ENCODE measurements around the gene MYL6.
"Not testable (repeated sequence)": the region's sequence is repeated elsewhere in the genome, so short reads cannot be mapped to it uniquely, and the experiment has no call there.

The MYL6 gene

DNA sequence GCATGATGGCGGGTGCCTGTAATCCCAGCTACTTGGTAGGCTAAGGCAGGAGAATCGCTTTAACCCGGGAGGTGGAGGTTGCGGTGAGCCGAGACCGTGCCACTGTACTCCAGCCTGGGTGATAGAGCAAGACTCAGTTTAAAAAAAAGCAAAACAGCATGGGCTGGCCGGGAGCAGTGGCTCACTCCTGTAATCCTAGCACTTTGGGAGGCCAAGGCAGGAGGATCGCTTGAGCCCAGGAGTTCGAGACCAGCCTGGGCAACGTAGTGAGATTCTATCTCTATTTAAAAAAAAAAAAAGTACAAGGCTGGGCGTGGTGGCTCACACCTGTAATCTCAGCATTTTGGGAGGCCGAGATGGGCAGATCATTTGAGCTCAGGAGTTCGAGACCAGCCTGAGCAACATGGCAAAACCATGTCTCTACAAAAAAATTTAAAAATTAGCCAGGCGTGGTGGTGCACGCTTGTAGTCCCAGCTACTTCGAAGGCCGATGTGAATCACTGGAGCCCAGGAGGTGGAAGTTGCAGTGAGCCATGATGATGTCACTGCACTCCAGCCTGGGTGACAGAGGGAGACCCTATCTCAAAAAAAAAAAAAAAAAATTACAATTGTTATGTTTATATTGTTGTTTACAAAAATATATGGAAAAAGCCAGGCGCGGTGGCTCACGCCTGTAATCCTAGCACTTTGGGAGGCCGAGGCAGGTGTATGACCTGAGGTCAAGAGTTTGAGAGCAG lies 1.5 kb upstream of the MYL6 start:
- DNase-seq (ENCODE audit: low spot score), result not testable (repeated sequence)

DNA sequence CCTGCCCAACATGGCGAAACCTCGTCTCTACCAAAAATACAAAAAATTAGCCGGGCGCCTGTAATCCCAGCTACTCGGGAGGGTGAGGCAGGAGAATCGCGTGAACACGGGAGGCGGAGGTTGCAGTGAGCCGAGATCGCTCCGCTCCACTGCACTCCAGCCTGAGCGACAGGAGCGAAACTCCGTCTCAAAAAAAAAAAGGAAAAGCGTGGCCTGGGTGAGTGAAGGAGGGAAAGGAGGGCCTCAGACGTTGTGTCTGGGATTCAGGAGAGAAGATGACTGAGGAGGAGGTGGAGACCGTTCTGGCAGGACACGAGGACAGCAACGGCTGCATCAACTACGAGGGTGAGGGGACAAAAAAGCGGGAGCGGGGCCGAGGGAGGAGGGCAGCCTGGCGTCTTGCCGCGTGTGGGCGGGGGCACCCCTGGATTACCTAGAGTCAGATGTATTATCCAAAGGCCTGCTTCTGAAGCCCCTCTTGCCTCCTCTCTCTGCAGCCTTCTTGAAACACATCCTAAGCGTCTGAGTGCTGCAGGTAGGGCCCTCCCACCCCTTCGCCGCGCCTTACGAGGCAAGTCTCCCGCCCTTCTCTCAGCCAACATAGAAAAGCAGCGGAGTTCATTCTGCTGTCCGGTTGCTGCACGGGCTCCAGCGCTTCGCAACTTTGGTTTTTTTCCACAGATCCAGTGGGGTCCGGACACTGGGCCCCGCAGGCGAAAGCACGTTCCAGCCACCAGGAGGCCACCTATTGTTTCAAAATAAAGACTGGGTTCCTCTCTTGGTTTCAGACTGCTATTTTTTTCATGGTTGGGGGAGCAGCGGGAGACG lies 744 bp upstream of the MYL6 start:
- DNase-seq (ENCODE audit: low spot score), result peak; percentile 58

DNA sequence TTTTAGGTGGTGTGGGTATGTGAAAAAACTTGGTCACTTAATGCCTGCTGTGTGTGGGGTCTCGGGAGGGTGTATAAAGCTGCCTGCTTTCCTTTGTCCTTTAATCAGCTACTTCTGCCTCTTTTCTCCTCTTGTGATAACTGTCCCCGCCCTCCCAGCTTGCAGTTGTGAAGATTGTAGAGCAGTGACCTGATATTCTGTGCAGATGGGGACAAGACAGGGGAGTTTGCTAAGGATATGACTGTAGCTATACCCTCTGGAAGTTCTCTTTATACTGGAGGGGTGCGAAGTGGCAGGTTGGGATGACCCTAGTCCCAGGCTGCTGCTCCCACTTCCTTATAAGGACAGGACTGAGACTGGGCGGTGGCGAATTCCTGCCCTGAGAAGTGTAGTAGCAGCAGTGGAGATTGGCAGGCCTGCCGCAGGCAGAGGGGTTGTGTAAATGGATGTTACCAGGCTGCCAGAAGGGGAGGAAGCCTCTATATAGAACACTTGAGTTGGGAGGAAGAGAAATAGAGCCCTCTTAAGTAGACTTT lies 835 bp downstream of the MYL6 start:
- no peak for DNase-seq (ENCODE audit: low spot score)

DNA sequence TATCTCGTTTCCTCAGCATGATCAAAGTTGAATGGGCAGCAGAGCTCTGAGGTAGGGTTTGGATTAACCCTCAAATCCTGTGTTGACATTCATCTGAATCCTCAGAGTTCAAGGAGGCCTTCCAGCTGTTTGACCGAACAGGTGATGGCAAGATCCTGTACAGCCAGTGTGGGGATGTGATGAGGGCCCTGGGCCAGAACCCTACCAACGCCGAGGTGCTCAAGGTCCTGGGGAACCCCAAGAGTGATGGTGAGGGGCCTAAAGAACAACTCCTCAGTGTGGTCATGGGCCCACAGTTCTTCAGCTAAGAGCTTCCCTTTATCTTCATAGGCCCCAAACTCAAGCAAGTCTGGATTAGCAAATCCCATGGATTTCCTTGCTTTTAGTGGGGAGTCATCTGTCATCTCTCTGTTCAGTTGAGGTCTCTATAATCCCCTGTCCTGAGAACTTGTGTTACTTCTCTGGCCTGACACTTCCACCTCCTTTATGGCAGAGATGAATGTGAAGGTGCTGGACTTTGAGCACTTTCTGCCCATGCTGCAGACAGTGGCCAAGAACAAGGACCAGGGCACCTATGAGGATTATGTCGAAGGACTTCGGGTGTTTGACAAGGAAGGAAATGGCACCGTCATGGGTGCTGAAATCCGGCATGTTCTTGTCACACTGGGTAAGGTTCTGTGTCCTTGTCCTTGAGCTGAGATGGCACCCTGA lies 1.5 kb downstream of the MYL6 start:
- DNase-seq (ENCODE audit: low spot score), result no peak

DNA sequence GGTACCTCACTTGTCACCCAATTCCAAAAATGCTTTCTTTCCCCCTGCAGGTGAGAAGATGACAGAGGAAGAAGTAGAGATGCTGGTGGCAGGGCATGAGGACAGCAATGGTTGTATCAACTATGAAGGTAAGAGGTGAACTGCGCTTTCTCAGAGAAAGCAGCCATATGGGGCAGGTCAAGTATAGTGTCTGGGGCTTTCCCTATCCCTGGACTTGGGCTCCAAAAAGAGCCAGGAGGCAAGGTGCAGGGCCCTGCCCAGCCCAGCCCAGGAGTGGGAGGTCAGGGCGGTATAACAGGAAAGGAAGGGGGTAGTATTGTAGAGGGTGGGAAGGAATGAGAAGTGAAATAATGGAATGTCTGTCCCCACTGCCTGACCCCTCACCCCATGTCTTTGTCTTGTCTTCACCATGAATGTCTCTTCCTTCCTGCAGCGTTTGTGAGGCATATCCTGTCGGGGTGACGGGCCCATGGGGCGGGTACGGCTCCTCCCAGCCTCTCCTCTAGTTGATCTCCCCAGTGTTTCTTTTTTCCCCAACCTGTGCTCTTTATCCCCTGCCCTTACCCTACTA lies 2.1 kb downstream of the MYL6 start:
- DNase-seq (ENCODE audit: low spot score), result peak; percentile 68

DNA sequence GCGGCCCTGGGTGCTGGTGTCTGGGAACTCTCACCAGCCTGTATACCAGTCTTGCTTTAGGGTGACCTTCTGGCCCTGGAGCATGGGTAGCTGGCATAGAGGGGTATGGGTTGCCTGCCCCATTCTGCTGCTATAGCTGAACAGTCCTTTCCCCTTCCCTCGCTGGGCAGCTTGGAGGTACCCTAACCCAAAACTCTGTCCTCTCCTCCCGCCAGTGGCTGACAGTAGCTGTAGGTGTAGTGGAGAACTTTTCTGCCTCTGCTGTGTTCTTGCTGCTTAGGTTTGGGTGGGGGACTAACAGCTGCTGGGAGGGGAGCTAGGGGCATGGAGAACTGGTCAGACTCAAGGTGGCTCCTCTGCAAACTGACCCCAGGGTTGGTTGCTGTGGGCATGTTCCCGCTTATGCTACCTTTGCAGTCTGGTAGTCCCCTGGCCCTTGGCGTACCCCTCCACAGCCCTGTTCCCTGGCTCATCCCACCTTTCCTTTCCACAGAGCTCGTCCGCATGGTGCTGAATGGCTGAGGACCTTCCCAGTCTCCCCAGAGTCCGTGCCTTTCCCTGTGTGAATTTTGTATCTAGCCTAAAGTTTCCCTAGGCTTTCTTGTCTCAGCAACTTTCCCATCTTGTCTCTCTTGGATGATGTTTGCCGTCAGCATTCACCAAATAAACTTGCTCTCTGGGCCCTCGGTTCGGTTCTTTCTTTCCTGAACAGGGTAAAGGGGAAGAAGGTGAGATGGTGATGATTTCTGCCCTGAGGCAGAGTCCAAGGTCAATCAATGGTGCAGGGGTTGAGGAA lies 2.9 kb downstream of the MYL6 start:
- no peak for DNase-seq (ENCODE audit: low spot score)

DNA sequence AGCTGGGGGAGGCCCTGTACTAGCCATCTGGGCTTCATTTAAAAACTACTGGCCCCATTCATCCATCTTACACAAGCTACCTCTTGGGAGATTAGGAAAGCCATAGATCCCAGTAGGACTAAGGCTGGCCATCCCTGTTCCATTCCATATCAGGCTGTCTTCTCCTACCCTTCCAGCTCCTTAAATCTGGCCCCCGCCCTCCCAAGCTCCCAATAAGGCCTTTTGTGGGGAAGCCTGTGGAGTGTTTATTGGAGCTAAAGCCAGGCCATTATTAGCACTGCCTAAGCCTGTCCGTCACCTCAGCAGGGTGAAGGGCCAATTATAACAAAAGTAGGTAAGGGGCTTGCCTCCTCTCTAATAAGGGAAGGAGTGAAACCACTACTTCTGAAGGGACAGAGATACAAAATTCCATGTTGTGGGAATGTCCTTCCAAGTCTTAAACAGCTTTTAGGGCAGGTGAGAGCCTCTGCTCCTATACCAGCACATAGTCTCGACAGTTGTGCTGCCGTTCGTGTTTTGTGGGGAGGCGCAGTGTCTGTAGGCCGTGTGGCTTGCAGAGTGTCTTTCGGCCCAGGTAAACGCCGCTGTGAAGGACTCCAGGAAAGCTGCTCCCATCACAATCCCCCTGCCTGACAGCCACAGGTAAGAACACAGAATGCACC lies 3.7 kb downstream of the MYL6 start:
- DNase-seq (ENCODE audit: low spot score), result no peak

DNA sequence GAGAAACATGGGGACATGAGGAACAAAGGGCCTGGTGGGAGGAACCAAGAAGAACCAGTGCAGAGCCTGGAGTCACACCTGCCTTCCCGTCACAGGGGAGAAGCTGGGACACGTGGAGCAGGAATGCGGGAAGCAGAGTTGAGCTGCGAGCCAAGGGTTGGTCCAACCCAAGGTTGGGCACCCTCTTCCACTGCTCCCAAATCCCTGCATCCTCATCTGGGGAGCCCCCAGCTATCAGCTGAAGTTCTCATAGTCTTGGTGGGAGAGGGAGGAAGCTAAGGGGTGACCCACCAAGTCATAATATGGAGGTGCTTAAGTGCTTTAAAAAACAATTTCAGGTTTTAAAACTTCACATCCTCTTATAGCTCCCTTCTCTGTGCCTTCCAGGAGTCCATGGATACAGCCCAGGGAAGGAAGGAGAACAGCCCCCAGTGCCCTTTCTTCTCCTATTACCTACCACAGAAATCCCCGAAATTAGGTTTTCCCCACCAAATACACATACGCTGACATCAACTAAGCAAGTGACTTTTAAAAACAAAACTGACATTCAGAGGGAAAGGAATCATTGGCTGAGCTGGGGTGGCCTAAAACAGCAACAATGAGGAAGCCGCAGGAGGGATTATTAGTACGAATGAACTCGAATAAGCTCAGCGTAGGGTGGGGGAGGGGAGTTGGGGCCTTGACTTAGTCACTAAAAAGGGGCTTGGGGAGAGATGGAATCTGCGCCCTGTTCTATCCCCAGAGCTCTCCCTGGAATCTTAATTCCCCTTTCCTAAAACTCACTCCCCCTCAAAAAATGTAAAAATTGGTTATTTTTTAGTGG lies 4.5 kb downstream of the MYL6 start:
- DNase-seq (ENCODE audit: low spot score), result no peak

DNA sequence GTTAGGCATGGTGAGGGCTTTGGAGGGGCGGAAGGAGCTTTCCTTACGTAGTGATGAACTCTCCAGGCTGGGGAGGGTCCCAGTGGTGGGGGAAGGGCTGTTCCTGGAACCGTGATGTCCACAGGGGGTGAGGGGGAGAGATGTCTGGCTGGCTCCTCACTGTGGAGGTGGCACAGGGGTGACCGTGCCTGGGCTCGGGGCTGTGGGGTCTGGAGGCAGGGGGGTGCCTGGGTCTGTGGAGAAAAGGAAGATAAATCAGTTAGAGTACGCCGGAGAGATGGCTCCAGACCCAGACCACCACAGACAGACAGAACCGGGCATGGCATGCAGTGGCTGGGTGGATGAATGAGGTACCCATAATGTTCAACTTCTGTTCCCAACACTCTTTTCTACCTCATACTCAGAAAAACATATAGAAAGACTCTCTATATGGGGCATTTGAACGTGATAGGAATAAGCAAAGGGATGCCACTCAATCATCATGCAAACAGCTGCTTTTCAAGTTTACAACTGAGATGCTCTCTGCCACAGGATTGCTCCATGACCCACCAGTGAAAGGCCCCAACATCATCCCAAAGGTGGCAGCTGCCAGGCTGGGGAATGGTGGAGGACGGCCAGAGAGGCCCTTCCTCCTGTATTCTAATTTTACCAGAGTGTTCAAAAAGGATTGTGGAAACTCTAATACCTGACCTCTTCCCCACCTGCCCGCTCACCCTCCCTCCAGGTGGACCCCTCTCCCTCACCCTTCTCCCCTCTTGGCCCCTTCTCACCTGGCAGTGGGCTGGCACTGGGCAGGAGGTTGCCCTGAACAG lies 5.6 kb downstream of the MYL6 start:
- DNase-seq (ENCODE audit: low spot score), result no peak

DNA sequence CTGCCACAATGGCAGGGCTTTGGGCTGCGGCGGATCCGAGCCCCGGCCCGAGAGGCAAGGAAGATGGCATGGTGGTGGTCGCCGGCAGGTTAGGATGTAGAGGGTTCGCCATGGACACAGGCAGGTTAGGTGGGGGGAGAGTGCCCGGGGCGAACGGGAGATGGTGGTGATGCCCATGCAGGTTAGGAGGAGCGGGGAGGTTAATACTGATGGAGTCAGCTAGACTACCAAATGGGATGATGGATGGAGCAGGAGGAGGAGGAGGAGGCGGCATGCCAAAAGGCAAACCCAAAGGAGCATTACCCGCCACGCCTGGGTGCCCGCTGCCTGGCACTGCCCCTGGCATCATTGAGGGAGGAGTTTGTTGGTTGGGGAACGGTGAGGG lies 6.2 kb downstream of the MYL6 start:
- no peak for DNase-seq (ENCODE audit: low spot score)

DNA sequence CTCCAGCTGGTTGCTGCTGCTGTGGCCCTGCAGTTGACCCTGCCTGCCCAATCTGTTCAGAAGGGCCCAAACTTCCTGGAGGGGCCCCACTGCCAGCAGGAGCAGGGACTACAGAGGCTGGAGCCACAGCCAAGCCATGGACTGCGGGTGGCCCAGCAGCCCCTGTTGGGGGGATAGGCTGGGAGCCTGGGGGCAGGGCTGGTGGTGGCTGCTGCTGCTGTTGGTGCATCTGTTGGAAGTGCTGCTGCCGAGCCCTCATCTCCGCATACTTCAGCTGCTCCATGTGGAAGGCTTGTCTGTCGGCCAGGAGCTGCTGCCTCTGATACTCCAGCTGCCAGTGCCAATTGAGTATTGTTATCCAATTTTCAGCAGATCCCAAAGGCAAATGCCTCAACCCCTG lies 7.2 kb downstream of the MYL6 start:
- no peak for DNase-seq (ENCODE audit: low spot score)

DNA sequence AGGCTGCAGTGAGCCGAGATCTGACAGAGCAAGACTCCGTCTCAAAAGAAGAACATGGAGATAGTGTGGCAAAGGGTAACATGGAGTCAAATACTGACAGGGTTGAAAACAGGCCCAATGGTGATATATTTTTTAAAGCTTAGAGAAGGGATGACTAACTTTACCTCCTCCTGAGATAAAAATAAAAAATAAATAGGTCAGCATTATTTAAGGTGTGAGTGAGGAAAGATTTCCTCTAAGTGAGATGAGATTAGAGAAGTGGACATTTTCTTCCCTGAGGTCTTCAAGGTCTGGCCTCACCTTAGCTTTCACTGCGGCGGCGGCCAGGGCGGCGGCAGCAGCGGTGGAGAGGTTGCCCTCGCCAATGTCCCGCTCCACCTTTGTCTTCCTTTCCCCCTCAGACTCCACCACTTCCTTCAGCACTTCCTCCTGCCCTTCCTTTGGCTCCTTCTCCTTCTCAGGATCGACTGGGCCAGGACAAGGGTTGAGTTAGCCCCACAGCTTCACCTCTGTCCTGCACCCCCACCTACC lies 11.1 kb downstream of the MYL6 start:
- DNase-seq (ENCODE audit: low spot score), result no peak

DNA sequence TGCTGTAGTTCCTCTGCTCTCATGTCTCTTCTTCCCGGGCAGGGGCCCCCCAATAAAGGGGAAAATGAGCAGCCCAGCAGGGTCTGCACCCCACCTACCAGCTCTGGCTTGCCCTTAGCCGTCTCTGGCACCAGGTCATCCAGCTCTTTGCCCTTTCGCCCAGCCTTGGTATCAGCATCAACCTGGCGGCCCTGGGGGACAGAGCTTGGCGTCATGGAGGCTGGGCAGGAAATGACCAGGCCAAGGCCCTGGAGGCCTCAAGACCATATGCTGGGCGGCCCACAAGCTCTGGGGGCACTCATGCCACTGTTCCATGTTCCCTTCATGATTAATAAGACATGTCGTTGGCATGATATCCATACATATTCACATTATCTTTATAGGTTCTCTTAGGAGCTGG lies 14.7 kb downstream of the MYL6 start:
- no peak for DNase-seq (ENCODE audit: low spot score)

DNA sequence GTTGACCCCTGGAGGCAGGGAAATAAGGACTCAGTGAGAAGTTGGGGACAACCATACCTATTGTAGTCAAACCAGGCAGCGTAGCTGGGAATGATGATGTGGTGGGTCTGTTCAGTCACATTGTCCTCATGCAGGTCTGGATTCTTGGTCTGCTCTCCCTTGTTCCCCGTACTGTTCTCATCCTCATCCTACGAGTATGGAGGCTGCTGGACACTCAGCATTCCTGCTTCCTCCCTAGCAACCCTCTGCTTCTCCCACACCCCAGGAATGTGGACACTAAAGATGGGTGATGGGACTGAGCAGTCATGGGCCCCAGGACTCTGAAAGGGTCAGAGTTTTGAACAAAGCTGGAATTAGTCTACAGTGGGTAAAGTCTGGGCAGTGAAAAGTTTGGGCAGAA lies 20.2 kb downstream of the MYL6 start:
- DNase-seq (ENCODE audit: low spot score), result no peak

DNA sequence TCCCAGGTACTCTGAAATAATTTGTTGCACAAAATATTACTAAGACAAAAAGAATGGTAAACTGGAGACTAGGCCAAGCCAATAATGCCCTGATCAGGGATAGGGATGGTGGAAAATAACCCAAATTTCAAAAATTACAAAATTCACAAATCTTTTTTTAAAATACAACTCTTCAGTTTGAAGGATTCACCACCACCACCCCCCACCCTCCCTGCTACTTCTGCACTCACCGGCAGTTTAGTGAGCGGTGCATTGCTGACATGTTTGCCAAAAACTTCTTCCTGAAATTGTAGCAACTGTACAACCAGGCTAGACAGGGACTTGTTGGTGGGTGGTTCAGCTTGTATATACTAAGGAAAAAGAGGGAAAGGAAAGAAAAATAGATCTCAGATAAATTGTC lies 28.8 kb downstream of the MYL6 start:
- no peak for DNase-seq (ENCODE audit: low spot score)

DNA sequence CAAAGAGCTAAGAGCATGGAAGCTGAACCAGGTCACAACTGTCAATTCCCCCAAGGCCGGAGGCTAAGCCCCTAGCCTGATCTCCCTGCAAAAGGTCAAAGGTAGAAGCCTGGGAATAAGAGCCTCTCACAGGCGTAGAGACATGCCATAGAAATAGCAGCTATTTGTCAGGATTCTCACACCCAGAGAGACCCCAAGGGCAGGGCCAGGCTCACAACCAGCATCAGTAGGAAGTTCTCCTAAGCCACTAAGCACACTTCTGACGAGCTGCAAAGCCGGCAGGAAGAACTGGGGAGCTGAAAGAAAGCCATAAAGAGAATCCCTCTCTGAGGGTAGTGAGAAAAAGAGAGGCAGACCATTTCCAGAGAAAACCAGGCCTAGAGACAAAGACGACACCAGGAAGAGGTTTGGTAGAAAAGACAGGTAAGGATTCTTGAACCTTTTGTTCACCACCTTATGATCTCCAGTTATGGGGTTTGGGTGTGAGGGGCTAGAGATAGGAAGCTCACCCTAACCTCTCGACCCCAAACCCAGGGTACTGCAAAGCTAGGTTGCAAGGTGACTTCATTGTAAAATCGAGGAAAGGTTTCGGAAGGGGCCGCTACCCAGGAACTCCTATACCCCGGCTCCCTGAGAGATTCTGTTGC lies 30.1 kb downstream of the MYL6 start:
- no peak for DNase-seq (ENCODE audit: low spot score)

DNA sequence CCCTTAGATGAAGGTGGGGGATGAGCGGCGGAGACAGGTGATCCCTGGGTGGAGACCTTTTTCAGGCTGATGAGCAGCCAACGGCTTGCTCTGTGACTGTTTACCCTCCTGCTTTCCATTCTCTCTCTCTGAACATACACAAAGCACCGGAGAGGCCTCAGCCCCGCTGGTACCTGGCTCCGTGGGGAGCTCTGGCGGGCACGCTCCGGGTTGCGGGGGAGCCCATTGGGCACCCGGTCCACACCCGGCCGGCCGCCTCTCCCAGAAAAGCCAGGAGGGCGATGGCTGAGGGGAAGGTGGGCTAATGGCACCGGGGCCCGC lies 30.6 kb downstream of the MYL6 start:
- DNase-seq (ENCODE audit: low spot score), result no peak

DNA sequence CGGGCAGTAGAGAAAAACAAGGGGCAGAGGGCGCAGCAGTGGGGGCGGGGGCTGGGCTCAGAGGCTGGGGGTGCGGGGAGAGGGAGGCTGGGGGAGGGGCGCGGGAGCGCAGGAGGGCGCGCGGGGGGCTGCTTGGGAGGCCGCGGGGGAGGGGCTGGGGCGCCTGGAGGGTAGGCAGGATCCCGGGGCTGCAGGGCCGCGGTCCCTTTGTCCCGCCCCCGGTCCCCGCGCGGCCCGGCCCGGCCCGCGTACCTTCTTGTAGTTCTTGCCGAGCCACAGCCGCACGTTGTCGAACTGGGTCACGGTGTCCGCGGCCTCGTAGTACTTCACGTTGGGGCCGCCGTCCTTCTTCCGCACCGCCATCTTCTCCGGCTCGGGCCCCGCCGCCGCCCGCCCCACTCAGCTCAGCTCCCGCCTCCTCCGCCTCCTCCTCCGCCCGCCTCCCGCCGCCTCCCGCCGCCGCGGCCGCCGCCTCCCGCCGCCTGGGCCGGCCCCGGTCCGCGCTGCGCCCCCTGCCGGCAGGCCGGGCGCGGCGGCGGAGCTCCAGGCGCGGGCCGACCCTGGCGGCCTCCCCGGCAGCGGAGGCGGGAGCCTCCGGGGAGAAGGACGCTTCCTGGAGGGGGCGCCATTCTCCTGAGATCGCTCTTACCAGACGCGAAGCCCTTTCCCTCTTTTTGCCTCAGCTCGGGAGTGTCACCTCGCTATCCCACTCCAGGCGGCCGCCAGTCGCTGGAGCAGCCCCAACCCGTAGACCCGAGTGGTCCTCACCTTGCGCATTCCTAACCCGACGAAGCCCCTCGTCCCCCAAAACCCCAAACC lies 31.1 kb downstream of the MYL6 start, which contains the start of gene SMARCC2:
TSS of gene SMARCC2 (minus strand) at position 385 of the 819 bp plus-strand sequence. CDS start at position 363, 22 bp downstream.
- peak; percentile 83 for DNase-seq (ENCODE audit: low spot score)
